GM12875 (cell line): ENCODE measurements around the gene NT5DC1.
"Not testable (repeated sequence)": the region's sequence is repeated elsewhere in the genome, so short reads cannot be mapped to it uniquely, and the experiment has no call there.

ENCODE experiments used
- H3K4me3 ChIP-seq: one replicate; pipeline ENCODE4 v1.5.1; 2011; ENCODE audit warnings: low read depth, low read length, control low read depth
- CTCF ChIP-seq: IDR thresholded peaks from 2 replicates; pipeline ENCODE4 v1.5.1; 2011; ENCODE audit warnings: low read depth, mild to moderate bottlenecking, control low read depth, inconsistent platforms, low read length, moderate library complexity, borderline replicate concordance; ENCODE audit not compliant: insufficient read depth

The NT5DC1 gene

GRCh38 chr6:116280161-116280932, 179.7 kb downstream of the NT5DC1 start:
- peak overlapping the region; percentile 47 for H3K4me3 ChIP-seq
- TF ChIP-seq CTCF: no peak

GRCh38 chr6:116280933-116281316, 180.3 kb downstream of the NT5DC1 start:
- no peak for TF ChIP-seq CTCF

GRCh38 chr6:116282698-116283097, 182.0 kb downstream of the NT5DC1 start:
- no peak overlapping the region for H3K4me3 ChIP-seq
- TF ChIP-seq CTCF: no peak

More at GRCh38 chr6:116280933-116281316, 180.3 kb downstream of the NT5DC1 start:
- no peak overlapping the region for H3K4me3 ChIP-seq

GRCh38 chr6:116283191-116283590, 182.5 kb downstream of the NT5DC1 start:
- no peak for TF ChIP-seq CTCF
- no peak overlapping the region for H3K4me3 ChIP-seq

GRCh38 chr6:116284984-116285383, 184.3 kb downstream of the NT5DC1 start:
- H3K4me3 ChIP-seq: not testable (repeated sequence)

GRCh38 chr6:116286773-116287358, 186.2 kb downstream of the NT5DC1 start:
- no peak for TF ChIP-seq CTCF
- H3K4me3 ChIP-seq: no peak overlapping the region

GRCh38 chr6:116287689-116288282, 187.1 kb downstream of the NT5DC1 start:
- TF ChIP-seq CTCF: peak; percentile 59; the same call in 1 of the 2 replicates

More at GRCh38 chr6:116287689-116288282, 187.1 kb downstream of the NT5DC1 start:
- no peak overlapping the region for H3K4me3 ChIP-seq
